ENCODE measurements around the gene LSG1.

- TF ChIP-seq CTCF (conservative IDR thresholded peaks at IDR 0.05; ENCODE audit: low read length) (no peak), EZH2phosphoT487 (IDR thresholded peaks at IDR 0.05; ENCODE audit: borderline replicate concordance) (no peak)
Measured at GRCh38 chr3:194718079-194718478, 46.1 kb upstream of the LSG1 start.

Measured in Loucy (cell line).